Motor neuron (in vitro differentiated cells): Measurements from ENCODE around the gene ZNF76. TPM values are rescaled to one million over a fixed set of nuclear protein-coding genes. Genes with fewer than 3 reads are reported as not detected.

Experiments used
- ATAC-seq, 8 experiments: fragments of 200-7000 bp; cut with Tn5 transposase; replicated peaks in 6 of 8; 2 replicates each; pipeline ENCODE4 v1.8.0; 2021; ENCODE audit warnings: mild to moderate bottlenecking in 8 of 8, moderate library complexity in 8 of 8
- H3K27ac ChIP-seq, 2 donors: fragments of 250-450 bp; sonication (Bioruptor Pico); 2 replicates each; pipeline ENCODE4 v1.9.0; 2021; ENCODE audit warnings: antibody characterized with exemption in 2 of 2, mild to moderate bottlenecking in 2 of 2, moderate library complexity in 1 of 2
- H3K4me1 ChIP-seq, 2 donors: fragments of 250-450 bp; sonication (Bioruptor Pico); replicated peaks in 1 of 2; 2 replicates each; pipeline ENCODE4 v1.6.1; 2021; ENCODE audit warnings: antibody characterized with exemption in 2 of 2, mild to moderate bottlenecking in 2 of 2, moderate library complexity in 1 of 2
- H3K4me3 ChIP-seq, 5 donors: fragments of 250-450 bp; sonication (Bioruptor Pico); 2 replicates each; pipeline ENCODE4 v1.9.0; 2021; ENCODE audit warnings: antibody characterized with exemption in 5 of 5, mild to moderate bottlenecking in 5 of 5, moderate library complexity in 4 of 5
- WGBS, 10 experiments: fragments of 450-650 bp; shearing (Covaris generic); methylation state at CpG; one replicate each; pipeline ENCODE4 v1.0.0; 2022; 5-methylcytosine and 5-hydroxymethylcytosine counted together
- in situ Hi-C, 9 experiments: fragments of 400-800 bp; cut with MboI; loops; one replicate each; pipeline ENCODE4 v1.15.0; 2021; ENCODE audit warnings: low sequenced_read_pairs in 9 of 9, low pct_unique_long_range_greater_than_20kb in 2 of 9; ENCODE audit not compliant: unreplicated experiment in 9 of 9
- total RNA-seq, 8 experiments: library from RNA; unstranded; fragments of 300-600 nt; gene quantifications; 2 replicates each; pipeline versions ENCODE4 v1.2.3 to v1.2.4, GENCODE V29; 2022

The ZNF76 gene
- total RNA-seq, 8 experiments from 2014 or later, result 12.6 to 40.3 (median 23.2) TPM

GRCh38 chr6:35311390-35312075 lies 52.0 kb downstream of the ZNF76 start:
- Histone ChIP-seq H3K27ac (no peak overlapping the region), H3K4me1 (no peaks in the 10 kb centered on the region), H3K4me3 (no peak overlapping the region)
- 20 to 67% (median 29%) methylated on average over 1 of the region's 6 CpGs; no CpG with 5 or more reads in 7 of the 10 experiments for WGBS, 10 experiments
- in situ Hi-C loops, result loop anchor here in 1 of 9 experiments (25.0 kb wide), 1 partner anchor 426 kb away; the partner anchor contains the start of gene ARMC12
- no peak for ATAC-seq

- no peak overlapping the region for H3K4me3 ChIP-seq
- H3K27ac ChIP-seq, result no peak overlapping the region
- 51 to 100% (median 82%) methylated on average over 1 to 10 of the region's 19 CpGs; no CpG with 5 or more reads in 3 of the 10 experiments for WGBS, 10 experiments
- no peak for ATAC-seq
- H3K4me1 ChIP-seq, result peaks cover 0 to under 1% of the 10 kb centered on the region in 2 donors
- in situ Hi-C loops, result loop anchor here in 1 of 9 experiments (25.0 kb wide), 1 partner anchor 425 kb away; the partner anchor contains the start of gene ARMC12
Measured at GRCh38 chr6:35312076-35312800, 52.7 kb downstream of the ZNF76 start.

GRCh38 chr6:35312807-35313206 lies 53.3 kb downstream of the ZNF76 start:
- WGBS, 10 experiments, result 33 to 100% (median 36%) methylated on average over 1 to 2 of the region's 2 CpGs; no CpG with 5 or more reads in 5 of the 10 experiments
- Histone ChIP-seq H3K4me3 (no peak overlapping the region), H3K27ac (no peak overlapping the region), H3K4me1 (peaks cover 4% of the 10 kb centered on the region in 2 donors)
- in situ Hi-C loops, result loop anchor here in 1 of 9 experiments (25.0 kb wide), 1 partner anchor 424 kb away; the partner anchor contains the start of gene ARMC12
- peak in 1 of 8 experiments; percentile 34 for ATAC-seq

- peaks cover 4% of the 10 kb centered on the region in 2 donors for H3K4me1 ChIP-seq
- WGBS, 10 experiments, result 5 to 100% (median 48%) methylated on average over 1 to 13 of the region's 28 CpGs; no CpG with 5 or more reads in 2 of the 10 experiments
- H3K4me3 ChIP-seq, result peak overlapping the region; percentile 38 to 46 (median 44)
- in situ Hi-C loops, result loop anchor here in 1 of 9 experiments (25.0 kb wide), 1 partner anchor 420 kb away; the partner anchor contains the start of gene ARMC12
- H3K27ac ChIP-seq, result peak overlapping the region; percentile 20 to 78
- ATAC-seq, result peak; percentile 39 to 67 (median 58)
Measured at GRCh38 chr6:35317483-35318195, 58.1 kb downstream of the ZNF76 start.

GRCh38 chr6:35318196-35319171 lies 58.9 kb downstream of the ZNF76 start:
- H3K4me1 ChIP-seq, result peaks cover 4% of the 10 kb centered on the region in 2 donors
- H3K4me3 ChIP-seq, result peak overlapping the region; percentile 38 to 46 (median 44)
- WGBS, 10 experiments, result 0 to 100% (median 50%) methylated on average over 1 to 22 of the region's 55 CpGs; no CpG with 5 or more reads in 1 of the 10 experiments
- peak overlapping the region; percentile 20 to 78 for H3K27ac ChIP-seq
- ATAC-seq, result peak; percentile 95 to 98 (median 97)
- in situ Hi-C loops, result loop anchor here in 1 of 9 experiments (25.0 kb wide), 1 partner anchor 419 kb away; the partner anchor contains the start of gene ARMC12

- no peak for ATAC-seq
- no peak overlapping the region for H3K27ac ChIP-seq
- WGBS, 10 experiments, result 83 to 100% (median 100%) methylated on average over 1 to 12 of the region's 20 CpGs; no CpG with 5 or more reads in 3 of the 10 experiments
- peaks cover 4% of the 10 kb centered on the region in 2 donors for H3K4me1 ChIP-seq
- H3K4me3 ChIP-seq, result no peak overlapping the region
- in situ Hi-C loops, result loop anchor here in 1 of 9 experiments (25.0 kb wide), 1 partner anchor 418 kb away; the partner anchor contains the start of gene ARMC12
Measured at GRCh38 chr6:35319346-35320030, 60.0 kb downstream of the ZNF76 start.

- no peak overlapping the region for H3K27ac ChIP-seq
- ATAC-seq, result no peak
- in situ Hi-C loops, result loop anchor here in 1 of 9 experiments (25.0 kb wide), 1 partner anchor 417 kb away; the partner anchor contains the start of gene ARMC12
- H3K4me1 ChIP-seq, result peaks cover 4% of the 10 kb centered on the region in 2 donors
- no peak overlapping the region for H3K4me3 ChIP-seq
- WGBS, 10 experiments, result 48 to 100% (median 90%) methylated on average over 1 to 2 of the region's 2 CpGs; no CpG with 5 or more reads in 3 of the 10 experiments
Measured at GRCh38 chr6:35320031-35320410, 60.5 kb downstream of the ZNF76 start.

- WGBS, 10 experiments, result 20 to 100% (median 72%) methylated on average over 1 to 2 of the region's 8 CpGs; no CpG with 5 or more reads in 4 of the 10 experiments
- no peak for ATAC-seq
- H3K4me1 ChIP-seq, result peaks cover 4% of the 10 kb centered on the region in 2 donors
- in situ Hi-C loops, result loop anchor here in 1 of 9 experiments (25.0 kb wide), 1 partner anchor 416 kb away; the partner anchor contains the start of gene ARMC12
- no peak overlapping the region for H3K4me3 ChIP-seq
- H3K27ac ChIP-seq, result no peak overlapping the region
Measured at GRCh38 chr6:35321091-35321490, 61.6 kb downstream of the ZNF76 start.

- no peak overlapping the region for H3K4me3 ChIP-seq
- H3K27ac ChIP-seq, result no peak overlapping the region
- ATAC-seq, result peak; percentile 67 to 96 (median 90)
- H3K4me1 ChIP-seq, result no peaks in the 10 kb centered on the region
- in situ Hi-C loops, result loop anchor here in 2 of 9 experiments (25.0 kb wide), 2 partner anchors 110 to 410 kb away; partner anchors contain the start of gene ARMC12 (in 1 of the 2)
- WGBS, 10 experiments, result 0 to 80% (median 50%) methylated on average over 1 to 5 of the region's 7 CpGs
Measured at GRCh38 chr6:35327349-35328027, 68.0 kb downstream of the ZNF76 start.

GRCh38 chr6:35328108-35328723 lies 68.7 kb downstream of the ZNF76 start:
- Histone ChIP-seq H3K4me3 (no peak overlapping the region), H3K4me1 (no peaks in the 10 kb centered on the region), H3K27ac (no peak overlapping the region)
- WGBS, 10 experiments, result 60 to 100% (median 100%) methylated on average over 1 of the region's 1 CpG; no CpG with 5 or more reads in 3 of the 10 experiments
- in situ Hi-C loops, result loop anchor here in 2 of 9 experiments (25.0 kb wide), 2 partner anchors 109 to 409 kb away; partner anchors contain the start of gene ARMC12 (in 1 of the 2)
- ATAC-seq, result no peak
